MM.1S (cell line): ENCODE results near the gene SP3.

Source experiments
- DNase-seq: peaks from one replicate; pipeline ENCODE4 v3.0.0-alpha.2; 2015
- H2AFZ ChIP-seq: fragments of 300-600 bp; sonication (generic); 2 replicates; pipeline ENCODE4 v1.6.0; 2016; ENCODE audit warnings: antibody characterized with exemption, low read length
- H3F3A ChIP-seq: fragments of 300-600 bp; sonication (generic); 2 replicates; pipeline ENCODE4 v1.6.1; 2016; ENCODE audit warnings: mild to moderate bottlenecking, antibody characterized with exemption, low read length, moderate library complexity, mixed read lengths; ENCODE audit not compliant: insufficient read depth
- H3K27ac ChIP-seq: fragments of 300-600 bp; sonication (generic); 2 replicates; pipeline ENCODE4 v1.5.1; 2016; ENCODE audit warnings: mild to moderate bottlenecking, low read length
- H3K27me3 ChIP-seq: fragments of 300-600 bp; sonication (generic); replicated peaks from 2 replicates; pipeline ENCODE4 v1.6.0; 2016; ENCODE audit warnings: low read length; ENCODE audit not compliant: insufficient read depth
- H3K36me3 ChIP-seq: fragments of 300-600 bp; sonication (generic); replicated peaks from 2 replicates; pipeline ENCODE4 v1.6.1; 2016; ENCODE audit warnings: mild to moderate bottlenecking, low read length, mixed read lengths; ENCODE audit not compliant: insufficient read depth
- H3K4me1 ChIP-seq: fragments of 300-600 bp; sonication (generic); 2 replicates; pipeline ENCODE4 v1.6.1; 2016; ENCODE audit warnings: low read length, mixed read lengths
- H3K4me2 ChIP-seq: fragments of 300-600 bp; sonication (generic); 2 replicates; pipeline ENCODE4 v1.6.0; 2016; ENCODE audit warnings: low read depth, low read length
- H3K4me3 ChIP-seq: fragments of 300-600 bp; sonication (generic); 2 replicates; pipeline ENCODE4 v1.5.1; 2016; ENCODE audit warnings: low read length, mixed read lengths
- H3K79me2 ChIP-seq: fragments of 300-600 bp; sonication (generic); 2 replicates; pipeline ENCODE4 v1.6.1; 2016; ENCODE audit warnings: mixed run types, low read length, mixed read lengths
- H3K9ac ChIP-seq: fragments of 300-600 bp; sonication (generic); 2 replicates; pipeline ENCODE4 v1.6.1; 2016; ENCODE audit warnings: low read length, mixed read lengths
- H3K9me2 ChIP-seq: fragments of 300-600 bp; sonication (generic); replicated peaks from 2 replicates; pipeline ENCODE4 v1.6.1; 2016; ENCODE audit warnings: mild to moderate bottlenecking, low read length, mixed read lengths; ENCODE audit not compliant: insufficient read depth
- H3K9me3 ChIP-seq: fragments of 300-600 bp; sonication (generic); replicated peaks from 2 replicates; pipeline ENCODE4 v1.6.1; 2016; ENCODE audit warnings: mild to moderate bottlenecking, low read length, mixed read lengths; ENCODE audit not compliant: insufficient read depth
- H4K20me1 ChIP-seq: fragments of 300-600 bp; sonication (generic); 2 replicates; pipeline ENCODE4 v1.6.1; 2016; ENCODE audit warnings: mild to moderate bottlenecking, low read length, moderate library complexity, mixed read lengths; ENCODE audit not compliant: insufficient read depth
- CTCF ChIP-seq: fragments of 300-600 bp; sonication (generic); IDR thresholded peaks from 2 replicates; pipeline ENCODE4 v1.5.1; 2016; ENCODE audit warnings: antibody characterized with exemption, low read length, mixed read lengths
- EZH2 ChIP-seq: fragments of 300-600 bp; sonication (generic); optimal IDR thresholded peaks from 2 replicates; pipeline ENCODE3; 2017; ENCODE audit warnings: low read depth, mild to moderate bottlenecking, antibody characterized with exemption, low read length, mixed read lengths
- EZH2phosphoT487 ChIP-seq: fragments of 300-600 bp; sonication (generic); IDR thresholded peaks from 2 replicates; pipeline ENCODE4 v1.6.1; 2018; ENCODE audit warnings: antibody characterized with exemption, low read length

Gene SP3

DNA sequence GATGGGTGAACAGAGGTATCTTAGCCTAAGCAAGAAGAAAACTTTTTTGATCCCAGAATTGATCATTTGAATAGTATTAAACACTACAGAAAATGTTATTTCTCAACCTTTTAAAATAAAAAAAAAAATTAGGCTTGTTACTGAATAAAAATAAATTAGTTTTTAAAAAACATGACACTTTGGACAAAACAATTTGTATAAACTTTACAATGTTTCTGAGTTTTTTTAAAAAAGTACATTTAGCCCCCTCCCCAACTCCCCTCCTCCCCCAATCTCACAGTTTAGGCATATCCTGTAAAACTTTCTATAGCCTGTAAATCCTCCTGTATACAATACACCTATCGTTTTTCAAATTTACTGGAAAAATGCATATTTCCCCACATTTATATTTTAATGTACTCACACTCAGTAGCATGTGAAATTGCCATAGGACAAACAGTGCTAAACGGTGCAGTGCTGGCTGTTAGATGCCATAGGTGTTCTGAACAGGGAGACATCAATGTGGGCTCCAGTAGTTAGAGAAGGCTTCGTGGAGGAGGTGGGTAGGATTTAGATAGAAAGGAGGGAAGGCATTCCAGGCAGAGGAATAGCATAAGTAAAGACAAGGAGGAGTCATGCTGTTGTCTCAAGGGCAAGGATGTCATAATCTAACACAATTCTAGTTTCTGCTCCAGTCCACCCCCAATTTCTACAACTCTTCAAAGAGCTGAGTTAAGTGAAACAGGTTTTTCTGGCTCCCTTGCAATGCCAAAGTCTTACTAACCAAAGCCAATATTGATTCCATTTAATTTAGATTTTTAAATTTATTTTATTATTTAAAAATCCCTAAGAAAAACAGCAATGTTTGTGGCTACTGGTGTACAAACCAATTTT lies 50.9 kb downstream of the SP3 start:
- Histone ChIP-seq H3K4me1 (no peaks in the 10 kb centered on the region), H3K9me3 (no peaks in the 10 kb centered on the region), H2AFZ (no peak overlapping the region), H3K27me3 (no peaks in the 10 kb centered on the region), H3K9ac (no peak overlapping the region), H4K20me1 (peaks cover 20% of the 10 kb centered on the region), H3K36me3 (peaks cover 25% of the 10 kb centered on the region), H3K9me2 (no peaks in the 10 kb centered on the region), H3F3A (no peaks in the 10 kb centered on the region), H3K4me2 (no peak overlapping the region), H3K4me3 (no peak overlapping the region), H3K27ac (no peak overlapping the region), H3K79me2 (peaks cover 84% of the 10 kb centered on the region)
- DNase-seq, result no peak
- TF ChIP-seq EZH2 (no peak), CTCF (no peak), EZH2phosphoT487 (no peak)

DNA sequence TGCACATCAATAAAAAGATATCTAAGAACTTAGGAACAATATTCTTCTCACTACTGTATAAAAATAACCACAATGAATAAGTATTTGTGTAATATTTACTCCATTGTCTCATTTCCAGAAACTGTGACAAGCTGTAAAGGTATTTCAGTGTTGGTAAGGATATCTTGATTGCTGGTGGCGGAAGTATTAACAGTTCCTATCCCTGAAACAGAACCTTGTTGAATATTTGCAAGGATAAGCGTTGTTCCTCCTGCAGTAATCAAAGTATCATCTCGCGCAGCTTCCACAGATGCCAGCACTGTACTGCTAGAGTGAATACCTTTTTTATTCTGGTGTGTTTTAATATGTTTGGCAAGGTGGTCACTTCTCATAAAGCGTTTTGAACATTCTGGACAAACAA lies 55.3 kb downstream of the SP3 start:
- peaks cover 23% of the 10 kb centered on the region for H3K36me3 ChIP-seq
- no peaks in the 10 kb centered on the region for H3F3A ChIP-seq
- peaks cover 4% of the 10 kb centered on the region; the same call in 1 of the 2 replicates for H4K20me1 ChIP-seq

GRCh38 chr2:173906626-173907025 lies 58.5 kb downstream of the SP3 start:
- H3K79me2 ChIP-seq, result peaks cover 13% of the 10 kb centered on the region; the same call in 1 of the 2 replicates
- no peak overlapping the region for H3K4me2 ChIP-seq
- no peak for TF ChIP-seq EZH2
- TF ChIP-seq CTCF, result no peak
- no peak for TF ChIP-seq EZH2phosphoT487
- no peaks in the 10 kb centered on the region for H3K4me1 ChIP-seq
- DNase-seq, result no peak
- H3K9me2 ChIP-seq, result no peaks in the 10 kb centered on the region
- no peak overlapping the region for H3K27ac ChIP-seq
- no peaks in the 10 kb centered on the region for H4K20me1 ChIP-seq
- no peaks in the 10 kb centered on the region for H3K9me3 ChIP-seq
- no peaks in the 10 kb centered on the region for H3F3A ChIP-seq
- no peak overlapping the region for H3K4me3 ChIP-seq
- no peak overlapping the region for H3K9ac ChIP-seq
- H2AFZ ChIP-seq, result no peak overlapping the region
- no peaks in the 10 kb centered on the region for H3K27me3 ChIP-seq
- peaks cover 17% of the 10 kb centered on the region for H3K36me3 ChIP-seq

More for the DNA sequence above, 55.3 kb downstream of the SP3 start:
- Histone ChIP-seq H3K4me3 (no peak overlapping the region), H3K27ac (no peak overlapping the region), H3K27me3 (no peaks in the 10 kb centered on the region), H2AFZ (no peak overlapping the region), H3K4me2 (no peak overlapping the region), H3K9ac (no peak overlapping the region), H3K4me1 (no peaks in the 10 kb centered on the region), H3K9me3 (no peaks in the 10 kb centered on the region), H3K79me2 (peaks cover 39% of the 10 kb centered on the region), H3K9me2 (no peaks in the 10 kb centered on the region)
- TF ChIP-seq EZH2, result no peak
- TF ChIP-seq CTCF, result no peak
- no peak for TF ChIP-seq EZH2phosphoT487
- no peak for DNase-seq
